Gastrocnemius medialis (tissue), 4 donors: ENCODE results near the gene TMC2.

ENCODE experiments used
- CTCF ChIP-seq, 5 experiments: fragments of 450-650 bp in 3 of 5; fragments of 200-600 bp in 2 of 5; sonication (generic) in 2 of 5; IDR thresholded peaks in 4 of 5; conservative IDR thresholded peaks in 1 of 5; 1 replicate in 4 of 5; 2 replicates in 1 of 5; pipeline ENCODE4 v1.5.1; 2016 to 2019; ENCODE audit warnings: antibody characterized with exemption in 5 of 5, mild to moderate bottlenecking in 3 of 5, moderate library complexity in 3 of 5
- POLR2A ChIP-seq, 2 donors: fragments of 450-650 bp; IDR thresholded peaks; one replicate each; pipeline ENCODE4 v1.6.1; 2017; ENCODE audit warnings: antibody characterized with exemption in 2 of 2, mild to moderate bottlenecking in 2 of 2, moderate library complexity in 2 of 2

GRCh38 chr20:2575682-2576081 lies 39.3 kb downstream of the TMC2 start:
- no peak for TF ChIP-seq POLR2A (IDR thresholded peaks at IDR 0.05)
- TF ChIP-seq CTCF (IDR thresholded peaks at IDR 0.05 in 4 of 5, conservative IDR thresholded peaks at IDR 0.05 in 1 of 5): no peak
